ENCODE measurements around the gene ATP11C.
"Not testable (repeated sequence)": the region's sequence is repeated elsewhere in the genome, so short reads cannot be mapped to it uniquely, and the experiment has no call there.

The ATP11C gene

DNA sequence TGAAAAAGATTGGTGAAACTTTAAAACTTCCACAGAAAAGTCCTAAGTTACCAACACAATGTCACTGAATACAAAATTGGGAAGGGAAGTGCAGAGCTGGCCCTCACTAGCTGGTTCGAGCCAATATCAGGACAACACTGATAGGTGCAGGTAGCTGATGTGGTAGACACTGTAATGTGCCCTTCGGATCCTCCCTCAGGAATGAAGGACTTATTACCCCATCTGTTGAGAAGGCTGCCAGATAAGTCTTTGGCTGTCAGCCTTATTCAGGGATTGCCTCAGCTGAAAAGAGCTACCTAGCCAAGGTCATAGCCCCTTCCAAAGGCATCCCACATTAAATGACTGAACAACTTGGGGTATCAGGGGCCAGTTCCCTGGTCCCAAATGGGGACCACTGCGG is 230.2 kb downstream of the ATP11C start:
- DNase-seq, result no peak

- DNase-seq, result no peak
Measured at GRCh38 chrX:139692908-139693307, 239.9 kb downstream of the ATP11C start.

DNA sequence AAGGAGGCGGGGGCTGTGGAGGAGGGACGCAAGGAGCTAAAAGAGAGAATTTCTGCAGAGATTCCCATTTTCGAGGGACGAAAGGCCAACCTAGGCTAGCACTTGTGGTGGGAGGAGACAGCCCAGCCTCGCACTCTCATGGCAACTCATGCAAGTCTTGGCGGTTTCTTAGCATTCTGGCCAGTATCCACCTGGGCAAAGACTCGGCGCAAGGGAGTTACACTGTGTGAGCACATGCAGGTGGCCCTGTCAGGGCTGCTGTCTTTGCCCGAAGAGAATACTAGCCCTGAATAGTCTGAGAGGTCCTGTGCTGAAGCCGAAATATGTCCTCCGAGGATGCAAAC is 240.4 kb downstream of the ATP11C start:
- no peak for DNase-seq

- DNase-seq, result no peak
Measured at GRCh38 chrX:139691843-139692505, 240.9 kb downstream of the ATP11C start.

DNA sequence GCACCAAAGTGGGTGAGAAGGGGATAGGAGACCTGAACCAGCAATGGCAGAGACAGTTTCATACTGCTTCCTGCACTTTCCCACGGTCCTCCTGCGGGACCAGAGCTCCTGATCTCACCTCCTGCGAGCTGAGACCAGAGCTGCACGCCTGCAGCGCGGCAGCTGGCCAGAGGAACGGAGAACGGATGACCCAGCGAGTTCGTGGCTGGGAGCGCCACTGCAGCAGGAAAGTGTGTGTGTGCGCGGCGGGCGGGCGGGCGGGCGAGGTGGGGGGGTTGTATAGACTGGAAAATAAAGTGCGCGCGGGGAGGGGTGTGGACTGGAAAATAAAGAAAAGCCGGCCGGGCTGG is 241.4 kb downstream of the ATP11C start:
- DNase-seq, result no peak

GRCh38 chrX:139685175-139685574 is 247.7 kb downstream of the ATP11C start:
- not testable (repeated sequence) for DNase-seq

DNA sequence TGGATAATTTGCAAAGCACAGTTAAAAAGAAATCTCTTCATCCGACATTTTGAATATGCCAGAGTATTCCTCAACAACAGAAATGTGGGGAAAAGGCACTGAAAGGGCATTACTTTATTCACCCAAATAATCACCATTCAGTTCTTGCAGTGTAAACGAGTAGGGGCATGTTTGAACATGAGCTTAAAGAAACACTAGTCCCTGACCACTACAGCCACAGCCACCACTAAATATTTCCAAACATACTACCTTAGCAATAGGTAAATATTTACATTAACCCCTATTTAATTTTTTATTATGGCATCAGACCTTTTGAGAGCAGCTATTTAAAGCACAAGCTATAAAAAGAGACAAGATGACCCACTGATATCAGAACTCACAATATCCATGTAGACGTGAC is 252.5 kb downstream of the ATP11C start:
- DNase-seq, result no peak

All from DMS79 (cell line).